HG02610 (cell line): Measurements from ENCODE around the gene FHOD3.

Experiments used
- ATAC-seq: cut with Tn5 transposase; IDR thresholded peaks from one replicate; pipeline ENCODE4 v1.9.1; 2021; ENCODE audit warnings: mild to moderate bottlenecking, moderate library complexity; ENCODE audit not compliant: unreplicated experiment

Gene FHOD3

DNA sequence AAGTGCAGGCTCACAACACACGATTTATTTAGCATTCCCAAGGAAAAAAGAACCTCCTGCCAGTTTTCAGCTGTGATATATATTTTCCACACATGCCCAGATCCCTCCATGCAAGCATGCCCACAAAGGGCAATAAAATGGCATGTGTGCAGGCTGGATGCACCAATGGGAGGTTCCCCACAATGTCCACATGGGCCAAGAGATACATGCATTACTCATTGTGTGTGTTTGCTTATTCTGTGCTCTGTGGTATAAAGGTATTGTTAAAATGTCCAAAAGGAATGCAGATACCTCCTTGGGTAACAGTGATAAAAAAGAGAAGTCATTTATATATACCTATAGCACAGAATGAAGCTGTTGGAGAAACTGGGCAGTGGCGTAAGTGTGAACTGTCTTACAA is 207.4 kb downstream of the FHOD3 start:
- ATAC-seq = no peak

DNA sequence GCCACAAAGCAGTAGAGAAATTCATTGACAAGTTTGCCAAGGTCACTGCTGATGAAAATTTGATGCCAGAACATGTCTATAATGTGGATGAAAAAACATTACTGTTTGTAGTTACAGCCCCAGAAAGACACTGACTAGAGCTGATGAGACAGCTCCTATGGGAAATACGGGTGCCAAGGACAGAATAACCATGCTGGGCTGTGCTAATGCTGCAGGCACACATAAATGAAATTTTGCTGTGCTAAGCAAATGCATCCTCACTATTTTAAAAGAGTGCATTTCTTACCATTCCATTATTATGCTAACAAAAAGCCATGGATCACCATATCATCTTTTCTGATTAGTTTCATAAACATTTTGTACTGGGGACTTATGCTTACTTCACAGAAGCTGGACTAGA is 208.2 kb downstream of the FHOD3 start:
- ATAC-seq = no peak

DNA sequence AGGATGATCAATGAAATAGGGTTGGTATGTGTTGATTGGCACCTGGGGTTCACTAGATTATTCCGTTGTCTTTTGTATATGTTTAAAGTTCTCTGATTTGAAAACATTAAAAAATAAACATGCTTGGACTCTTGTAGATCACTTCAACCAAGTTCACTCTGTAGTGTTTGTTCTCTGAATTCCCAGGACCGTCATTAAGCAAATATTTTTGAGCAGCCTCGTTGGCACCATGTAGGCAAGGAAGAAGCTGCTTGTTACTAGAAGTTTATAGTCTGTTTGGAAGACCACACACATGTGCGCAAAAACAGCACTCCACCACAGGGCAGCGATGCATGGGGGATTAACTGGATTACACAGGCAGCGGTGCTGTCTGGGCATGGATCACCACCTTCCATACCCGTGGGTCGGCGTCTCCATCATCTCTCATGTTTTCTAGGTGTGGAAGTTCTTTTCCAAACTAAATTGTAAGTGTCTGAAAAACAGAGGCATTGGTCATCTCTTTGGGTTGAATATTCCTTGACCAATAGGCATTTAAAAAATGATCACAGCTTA is 212.2 kb downstream of the FHOD3 start:
- ATAC-seq = no peak

GRCh38 chr18:36511791-36512352 is 214.4 kb downstream of the FHOD3 start:
- no peak for ATAC-seq

GRCh38 chr18:36513556-36513955 is 216.0 kb downstream of the FHOD3 start:
- ATAC-seq = no peak

DNA sequence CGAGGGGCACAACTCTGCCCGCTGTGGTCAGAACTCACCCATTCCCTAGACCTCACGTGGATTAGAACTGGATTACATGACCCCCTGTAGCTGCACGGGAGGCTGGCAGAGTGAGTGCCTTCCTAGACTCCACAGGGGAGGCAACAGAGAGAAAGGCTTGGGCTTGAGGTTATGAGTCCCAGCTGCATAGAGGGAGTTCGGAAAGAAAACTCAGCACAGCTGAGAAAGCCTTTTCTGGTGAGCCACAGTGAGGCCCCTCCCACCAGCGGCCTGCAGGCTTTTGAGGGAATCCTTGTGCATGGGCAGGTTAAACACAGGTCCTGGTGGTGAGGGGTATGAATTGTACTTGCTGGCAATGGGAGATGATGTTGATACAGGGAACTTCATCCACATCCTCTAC is 217.3 kb downstream of the FHOD3 start:
- ATAC-seq = no peak

GRCh38 chr18:36516258-36516657 is 218.7 kb downstream of the FHOD3 start:
- ATAC-seq = no peak

GRCh38 chr18:36516726-36517125 is 219.2 kb downstream of the FHOD3 start:
- ATAC-seq = no peak

DNA sequence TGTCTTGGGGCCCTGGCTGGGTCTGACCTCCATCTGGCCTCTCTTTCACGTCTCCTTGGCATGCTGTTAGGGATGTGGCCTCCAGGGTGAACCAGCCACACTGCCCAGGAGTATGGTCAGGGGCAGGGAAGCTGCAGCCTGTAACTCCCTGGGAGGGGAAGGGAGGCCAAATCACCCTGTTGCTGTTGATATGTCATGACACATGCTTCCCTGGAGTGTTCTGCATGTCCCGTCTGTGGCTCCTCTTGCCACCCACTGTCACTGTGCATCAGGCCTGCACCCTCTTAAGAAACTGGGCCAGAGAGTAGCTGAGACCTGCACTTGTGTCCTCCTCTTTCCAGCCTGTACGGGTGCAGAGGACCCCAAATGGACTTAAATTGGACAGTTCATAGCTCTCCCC is 221.3 kb downstream of the FHOD3 start:
- ATAC-seq = no peak

DNA sequence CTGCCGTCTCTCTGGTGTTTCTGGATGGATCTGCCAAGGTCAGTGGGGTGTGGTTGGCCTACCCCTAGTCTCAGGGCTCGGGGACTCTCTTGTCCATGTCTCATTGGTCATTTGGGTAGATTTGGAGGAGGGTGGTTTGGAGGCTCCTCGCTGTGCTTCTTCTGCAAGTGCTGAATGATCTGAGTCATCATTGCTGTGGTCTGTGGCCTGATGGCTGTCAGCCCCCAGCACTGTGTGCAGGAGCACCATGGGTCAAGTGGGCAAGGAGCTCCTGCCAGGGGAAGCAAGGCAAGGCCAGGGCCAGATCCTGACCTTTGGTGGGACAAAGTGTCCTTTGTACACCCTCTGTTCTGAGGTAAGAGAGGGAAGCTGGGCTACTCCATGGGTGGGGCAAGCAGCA is 221.8 kb downstream of the FHOD3 start:
- ATAC-seq = no peak

- no peak for ATAC-seq
Measured at GRCh38 chr18:36522509-36522908, 225.0 kb downstream of the FHOD3 start.

DNA sequence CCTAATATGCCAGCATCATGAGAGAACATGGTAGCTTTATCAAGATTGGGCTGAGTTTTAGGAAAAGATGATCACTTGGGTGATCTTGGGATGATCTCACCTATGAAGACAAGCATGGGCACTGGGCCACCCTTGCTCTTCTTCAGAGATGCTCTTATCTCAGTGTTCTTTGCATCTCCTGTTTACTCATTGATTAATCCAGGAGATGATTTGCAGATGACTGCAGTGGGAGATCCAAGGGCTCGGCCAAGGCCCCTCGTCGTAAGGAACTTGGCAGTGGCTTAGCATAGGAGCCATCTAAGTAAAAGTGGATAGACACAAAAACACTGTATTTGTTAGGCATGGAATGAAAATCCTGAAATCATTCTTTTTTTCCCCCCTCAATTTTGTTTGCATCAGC is 228.4 kb downstream of the FHOD3 start:
- no peak for ATAC-seq

DNA sequence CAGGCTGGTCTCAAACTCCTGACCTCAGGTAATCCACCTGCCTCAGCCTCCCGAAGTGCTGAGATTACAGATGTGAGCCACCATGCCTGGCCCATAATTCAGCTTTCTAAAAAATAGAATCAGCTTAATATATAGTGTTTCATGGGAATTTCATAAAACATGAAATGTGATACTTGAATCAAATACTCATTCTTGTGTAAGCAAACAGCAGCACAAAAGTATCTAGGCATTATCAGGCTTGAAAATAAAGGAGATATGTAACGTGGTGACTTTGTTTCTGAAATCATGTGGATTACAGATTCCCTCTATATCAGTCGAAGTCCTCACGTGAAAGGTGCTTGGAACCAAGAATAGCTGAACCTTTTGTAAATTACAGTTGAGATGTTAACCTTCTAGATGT is 229.1 kb downstream of the FHOD3 start:
- no peak for ATAC-seq

DNA sequence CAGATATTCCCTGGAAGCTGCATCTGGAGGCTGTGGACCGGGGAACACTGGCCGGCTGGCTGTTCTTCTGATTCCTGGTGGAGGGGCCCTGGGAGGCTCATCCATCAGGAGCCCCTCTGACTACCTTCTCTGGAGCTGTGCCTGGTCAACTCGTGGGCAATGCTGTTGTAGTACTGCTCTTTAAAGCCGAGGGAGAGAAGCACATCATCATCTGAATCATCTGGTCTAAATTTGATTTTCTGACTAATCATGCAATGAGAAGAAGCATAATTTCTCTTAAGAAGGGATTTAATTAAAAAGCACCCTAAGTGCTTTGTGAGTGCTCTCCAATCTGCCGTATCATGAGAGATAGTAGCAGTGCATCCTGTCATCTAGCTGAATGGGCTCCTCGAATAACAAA is 229.5 kb downstream of the FHOD3 start:
- no peak for ATAC-seq

- no peak for ATAC-seq
Measured at GRCh38 chr18:36527740-36528455, 230.4 kb downstream of the FHOD3 start.

DNA sequence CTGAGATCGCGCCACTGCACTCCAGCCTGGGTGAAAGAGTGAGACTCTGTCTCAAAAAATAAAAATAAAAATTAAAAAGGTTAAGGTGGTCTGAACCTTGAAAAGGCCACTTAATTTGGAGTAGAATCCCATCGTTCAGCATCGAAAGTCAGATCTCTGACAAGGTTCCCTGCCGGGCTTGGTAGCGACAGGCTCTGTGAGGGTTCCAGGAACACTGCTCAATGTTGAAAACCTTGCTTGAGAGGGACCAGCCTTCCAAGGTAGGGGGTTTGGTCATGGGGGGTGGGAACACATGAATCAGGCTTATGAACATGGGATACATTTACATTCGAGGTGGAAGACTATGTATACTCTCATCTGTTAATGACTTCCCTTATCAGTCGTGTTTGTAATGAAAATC is 232.2 kb downstream of the FHOD3 start:
- no peak for ATAC-seq

- no peak for ATAC-seq
Measured at GRCh38 chr18:36530676-36531405, 233.3 kb downstream of the FHOD3 start.

DNA sequence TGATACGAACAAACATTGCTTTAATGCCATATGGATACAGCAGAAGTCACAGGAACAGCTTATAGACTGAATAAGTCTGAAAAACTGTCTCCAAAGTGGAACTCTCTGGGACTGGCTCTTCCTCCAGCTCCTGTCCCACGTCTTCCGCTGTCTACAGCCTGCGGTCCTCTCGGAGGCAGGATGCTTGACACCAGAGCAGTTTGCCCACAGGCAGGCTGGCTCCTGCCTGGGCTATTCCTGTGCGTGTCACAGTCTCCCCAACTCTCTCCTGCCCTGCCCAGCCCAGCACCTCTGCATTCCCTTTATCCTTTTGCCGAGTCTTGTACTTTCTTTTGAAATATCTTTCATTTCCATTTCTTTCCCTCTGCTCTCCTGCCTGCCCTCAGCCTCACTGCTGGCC is 234.1 kb downstream of the FHOD3 start:
- ATAC-seq = no peak

- no peak for ATAC-seq
Measured at GRCh38 chr18:36532394-36532793, 234.9 kb downstream of the FHOD3 start.

GRCh38 chr18:36532815-36533214 is 235.3 kb downstream of the FHOD3 start:
- ATAC-seq = no peak

DNA sequence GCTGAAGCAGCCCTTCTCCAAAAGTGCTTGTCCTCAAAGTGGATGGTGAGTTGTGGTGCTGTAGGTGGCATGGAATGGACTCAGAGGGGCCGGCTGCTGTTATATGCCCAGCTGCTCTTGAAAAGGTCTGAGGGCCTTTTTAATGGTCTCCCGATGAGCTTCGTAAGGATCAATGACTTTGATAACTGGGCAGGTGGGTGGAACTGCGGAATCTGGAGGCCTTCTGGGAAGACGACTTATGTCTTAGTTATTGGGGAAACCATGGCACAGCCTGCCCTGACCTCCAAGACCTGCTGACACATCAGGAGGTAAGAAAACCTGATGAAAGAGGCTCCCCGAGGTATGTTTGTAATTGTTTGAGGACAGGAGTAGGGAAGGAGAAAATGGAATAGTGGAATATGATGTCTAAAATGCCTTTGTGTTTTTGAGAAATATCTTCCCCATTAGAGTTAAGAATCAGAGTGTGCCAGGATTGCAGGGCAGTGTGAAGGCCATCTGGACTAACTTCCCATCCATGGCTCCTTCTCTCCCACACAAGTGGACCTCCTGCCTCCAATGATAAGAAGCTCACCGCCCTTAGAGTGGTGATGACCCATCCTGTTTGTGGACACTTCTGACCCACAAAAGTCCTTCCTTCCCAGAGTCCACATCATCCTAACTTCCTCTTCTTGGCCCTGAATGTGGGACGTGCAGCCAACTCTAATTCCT is 236.1 kb downstream of the FHOD3 start:
- no peak for ATAC-seq
